Measurements from ENCODE around the gene BEST4. TPM values are rescaled to one million over a fixed set of nuclear protein-coding genes. Genes with fewer than 3 reads are reported as not detected.
A peak's percentile ranks its signal among the peaks of the same experiment; 100 is the strongest.
"Not testable (repeated sequence)": the region's sequence is repeated elsewhere in the genome, so short reads cannot be mapped to it uniquely, and the experiment has no call there.

The BEST4 gene
- polyA plus RNA-seq (ENCODE audit: insufficient read depth in 1 of 5, insufficient read length in 5 of 5, low replicate concordance in 1 of 5) = 1 to 10 TPM in 2 of 5 donors, under 1 TPM in 3; 0.48 to 1.4 (median 0.96) TPM
- long read RNA-seq, donor 1 = 0 reads
- long read RNA-seq, donor 2 = 0 reads
- long read RNA-seq, donor 3 = 0 reads
- long read RNA-seq, donor 4 = 0 reads
- long read RNA-seq, donor 5 = 0 reads
- long read RNA-seq, donor 6 = 0 reads
- long read RNA-seq, donor 7 = 0 reads
- long read RNA-seq, donor 8 = 0 reads

DNA sequence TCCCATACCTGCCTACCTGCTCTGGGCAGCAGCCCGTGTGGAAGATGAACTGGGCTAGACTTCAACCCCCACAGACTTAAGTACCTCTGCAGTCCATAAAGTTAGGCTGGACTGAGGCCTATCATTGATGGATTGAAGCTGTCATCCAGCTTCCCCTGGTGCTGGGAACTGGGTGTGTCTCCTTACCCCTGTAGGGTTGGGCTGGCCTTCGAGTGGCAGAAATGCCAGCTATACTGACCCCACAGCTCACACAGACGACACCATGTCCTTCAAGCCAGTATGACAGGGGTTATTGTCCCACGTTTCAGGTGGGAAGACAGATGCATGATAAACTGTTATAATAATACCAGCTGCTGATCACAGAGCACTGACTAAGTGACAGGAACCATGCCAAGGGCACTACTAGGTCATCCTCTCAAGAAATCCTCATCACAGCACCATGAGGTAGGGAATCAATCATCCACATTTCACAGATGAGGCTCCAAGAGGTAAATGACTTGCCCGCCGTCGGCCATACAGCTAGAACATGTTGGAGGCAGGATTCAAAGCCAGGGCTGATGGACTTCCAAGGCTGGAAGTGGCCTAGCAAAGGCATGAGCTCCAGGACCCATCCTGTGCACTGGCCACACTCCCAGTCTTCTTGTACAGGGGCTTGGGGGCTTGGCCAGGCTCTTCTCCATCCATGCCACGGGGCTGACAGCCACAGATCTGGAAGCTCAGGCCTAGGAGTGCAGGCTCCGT lies at the start of gene BEST4:
Gene BEST4 (minus strand): TSS at position 51 of the 741 bp plus-strand sequence. CDS start 465 bp downstream, outside the sequence.
- DNase-seq = no peak

- DNase-seq = peak in 1 of 2 donors; percentile 74
Observed at GRCh38 chr1:44835738-44836675, 48.0 kb upstream of the BEST4 start.

GRCh38 chr1:44834328-44834727 lies 46.4 kb upstream of the BEST4 start:
- no peak for DNase-seq

DNA sequence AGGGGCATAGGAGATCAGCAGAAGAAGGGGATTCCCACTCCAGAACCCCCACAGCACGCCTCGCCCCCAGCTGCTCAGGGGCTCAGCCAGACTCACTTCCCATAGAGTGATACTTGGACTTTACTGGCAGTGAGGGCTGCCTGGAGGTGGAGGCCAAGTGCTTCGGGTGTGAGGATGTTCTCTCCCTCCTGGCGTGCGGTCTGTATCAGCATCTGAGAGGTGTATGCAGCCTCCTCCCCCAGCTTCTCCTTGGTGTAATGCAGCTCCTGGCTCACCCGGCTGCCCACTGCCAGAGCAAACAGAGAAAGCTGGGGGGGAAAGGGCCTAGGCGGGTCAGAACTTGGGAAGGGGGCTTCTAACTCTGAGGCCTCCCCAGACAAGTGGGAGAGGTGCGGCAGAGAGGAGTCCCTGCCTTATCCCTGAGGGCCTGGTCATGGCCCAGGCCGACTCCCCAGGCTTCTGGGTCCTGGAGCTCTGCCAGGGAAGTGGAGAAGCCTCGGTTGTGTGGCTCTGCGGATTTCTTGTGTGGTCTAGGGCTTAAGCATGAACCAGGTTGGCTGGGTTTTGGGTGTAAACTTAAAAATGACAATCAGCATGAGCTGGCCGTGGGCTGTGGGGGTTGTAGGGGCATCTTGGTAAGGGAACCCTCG lies 44.2 kb upstream of the BEST4 start:
- DNase-seq = no peak

GRCh38 chr1:44831516-44831915 lies 43.5 kb upstream of the BEST4 start:
- no peak for DNase-seq

DNA sequence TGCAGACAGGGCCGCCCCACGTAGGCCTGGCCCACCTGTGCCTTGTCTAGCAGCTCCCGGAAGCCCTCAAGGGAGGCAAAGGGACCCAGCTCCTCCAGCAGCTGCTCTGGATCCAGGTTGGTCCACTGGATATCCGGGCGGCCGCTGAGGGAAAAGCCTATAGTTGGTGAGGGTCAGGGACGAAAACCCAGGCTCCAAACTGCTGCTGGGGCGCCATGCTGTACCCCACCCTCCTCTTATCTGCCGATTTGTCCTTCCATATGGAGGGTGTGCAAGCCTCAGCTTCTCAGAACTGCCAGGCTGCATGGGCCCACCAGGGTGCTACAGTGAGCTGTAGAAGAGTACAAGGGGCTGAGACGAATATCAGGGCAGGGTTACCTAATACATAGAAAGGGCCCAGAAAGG lies 42.9 kb upstream of the BEST4 start:
- DNase-seq = no peak

DNA sequence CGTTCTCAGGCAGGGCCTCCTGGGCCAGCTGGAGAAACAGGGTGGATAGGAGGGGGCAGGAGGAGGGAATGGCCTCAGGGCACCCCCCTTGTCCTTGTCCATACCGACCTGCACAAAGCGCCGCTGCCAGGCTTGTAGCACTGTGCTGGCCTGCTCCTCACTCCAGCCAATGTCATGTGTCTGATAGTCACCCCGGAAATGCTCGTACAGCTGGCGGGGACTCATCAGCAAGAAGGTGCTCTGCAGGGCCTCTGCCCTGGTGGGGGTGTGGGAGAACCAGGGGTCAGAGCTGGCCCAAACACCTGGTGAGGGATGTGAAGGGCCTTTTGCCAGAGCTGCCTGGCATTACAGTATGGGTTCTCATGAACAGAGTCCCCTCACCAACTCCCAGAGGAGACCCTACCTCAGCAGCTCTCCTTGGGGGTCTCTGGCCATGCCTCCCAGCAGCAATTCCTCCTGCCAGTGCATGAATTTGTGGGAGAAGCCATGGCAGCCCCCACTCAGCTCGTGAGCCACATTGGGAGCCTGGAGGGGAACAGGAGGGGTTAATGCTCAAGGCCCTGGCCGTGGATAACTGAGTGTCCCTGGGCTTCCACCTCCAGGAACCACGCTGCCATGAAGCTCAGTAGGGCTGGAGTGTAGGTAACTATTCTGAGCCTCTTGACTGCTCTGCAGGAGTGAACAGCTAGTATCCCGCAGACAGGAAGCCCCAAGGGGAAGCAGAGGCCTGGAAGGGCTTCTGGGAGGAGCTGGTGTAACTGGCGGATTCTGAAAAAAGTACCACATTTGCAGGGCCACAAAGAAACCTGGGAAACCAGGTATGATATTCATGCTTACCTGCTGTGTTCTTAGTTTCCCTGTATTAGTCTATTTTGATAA lies 41.8 kb upstream of the BEST4 start:
- DNase-seq = no peak

- DNase-seq = no peak
Observed at GRCh38 chr1:44828841-44829440, 41.0 kb upstream of the BEST4 start.

DNA sequence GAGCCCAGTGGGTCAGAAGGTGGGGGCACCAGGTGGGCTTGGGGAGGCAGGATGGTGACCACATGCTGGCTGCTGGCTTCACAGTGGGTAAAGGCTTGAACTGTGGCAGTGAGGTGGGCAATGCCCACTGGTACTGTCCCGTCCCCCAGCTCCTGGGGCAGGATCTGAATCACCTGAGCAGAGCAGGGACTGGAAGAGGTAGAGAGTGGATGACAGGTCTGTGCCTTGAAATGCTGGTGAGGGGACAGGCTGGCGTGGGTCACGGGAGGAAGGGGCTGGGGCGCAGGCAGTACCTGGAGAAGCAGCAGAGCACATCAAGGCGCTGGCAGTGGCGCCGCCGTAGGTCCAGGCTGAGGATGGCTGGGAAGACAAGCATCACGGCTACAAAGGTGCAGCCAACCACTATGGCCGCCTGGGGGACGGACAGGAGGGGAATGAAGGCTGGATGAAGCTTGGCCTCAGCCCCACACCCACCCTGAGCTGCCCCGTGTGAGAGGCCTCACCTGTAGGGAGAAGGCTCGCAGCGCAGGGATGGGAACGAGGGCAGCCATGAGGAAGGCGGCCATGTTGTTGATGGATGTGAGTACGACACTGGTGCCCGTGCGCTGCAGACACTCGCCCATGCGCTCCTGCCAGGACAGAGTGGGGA lies 40.2 kb upstream of the BEST4 start:
- no peak for DNase-seq

DNA sequence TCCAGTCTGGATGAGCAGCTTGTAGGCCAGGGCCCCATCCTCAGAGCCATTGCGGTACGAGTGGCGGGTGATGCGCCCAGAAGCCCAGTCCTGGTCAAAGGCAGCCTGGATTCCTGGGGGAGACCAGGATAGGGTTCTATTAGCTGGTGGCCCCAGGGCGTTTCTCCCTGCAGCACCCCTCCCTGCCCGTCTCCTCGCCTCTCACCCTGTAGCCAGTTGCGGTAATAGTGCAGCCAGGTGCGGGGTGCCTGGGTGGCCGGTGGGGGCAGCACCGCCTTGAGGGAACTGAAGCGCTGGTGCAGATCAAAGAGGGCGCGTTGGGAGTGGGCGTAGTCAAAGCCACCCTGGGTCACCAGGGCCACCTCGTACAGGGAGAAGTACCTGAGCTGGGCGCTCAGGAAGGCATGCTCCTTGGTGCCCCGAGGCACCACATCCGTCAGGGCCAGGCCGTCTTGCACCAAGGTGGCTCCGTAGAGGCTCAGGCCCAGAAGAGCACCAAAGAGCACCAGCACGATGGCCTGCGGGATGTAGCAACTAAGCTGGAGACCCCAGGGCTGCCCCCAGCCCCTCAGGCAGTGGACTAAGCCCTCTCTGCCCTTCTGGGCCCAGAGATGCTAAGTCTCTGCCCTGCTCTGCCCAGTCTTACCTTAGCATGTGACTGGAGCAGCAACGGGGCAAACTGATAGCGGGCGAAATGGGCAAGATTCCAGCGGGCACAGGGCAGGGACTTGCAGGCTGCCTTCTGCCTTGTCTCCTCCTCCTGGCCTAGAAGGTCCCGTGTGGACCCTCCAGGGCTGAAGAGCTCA lies 39.4 kb upstream of the BEST4 start:
- no peak for DNase-seq

GRCh38 chr1:44826375-44827196 lies 38.6 kb upstream of the BEST4 start:
- no peak for DNase-seq

DNA sequence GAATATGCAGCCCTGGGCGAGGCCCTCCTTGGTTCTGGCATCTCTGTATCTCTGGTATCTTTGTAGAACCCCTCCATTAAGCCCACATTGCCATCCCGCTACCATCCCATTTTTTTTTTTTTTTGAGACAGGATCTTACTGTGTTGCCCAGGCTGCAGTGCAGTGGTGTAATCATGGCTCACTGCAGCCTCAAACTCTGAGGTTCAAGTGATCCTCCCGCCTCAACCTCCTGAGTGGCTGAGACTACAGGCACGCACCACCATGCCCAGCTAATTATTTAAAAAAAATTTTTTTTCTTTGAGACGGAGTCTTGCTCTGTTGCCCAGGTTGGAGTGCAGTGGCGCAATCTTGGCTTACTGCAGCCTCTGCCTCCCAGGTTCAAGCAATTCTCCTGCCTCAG lies 36.4 kb upstream of the BEST4 start:
- not testable (repeated sequence) for DNase-seq

DNA sequence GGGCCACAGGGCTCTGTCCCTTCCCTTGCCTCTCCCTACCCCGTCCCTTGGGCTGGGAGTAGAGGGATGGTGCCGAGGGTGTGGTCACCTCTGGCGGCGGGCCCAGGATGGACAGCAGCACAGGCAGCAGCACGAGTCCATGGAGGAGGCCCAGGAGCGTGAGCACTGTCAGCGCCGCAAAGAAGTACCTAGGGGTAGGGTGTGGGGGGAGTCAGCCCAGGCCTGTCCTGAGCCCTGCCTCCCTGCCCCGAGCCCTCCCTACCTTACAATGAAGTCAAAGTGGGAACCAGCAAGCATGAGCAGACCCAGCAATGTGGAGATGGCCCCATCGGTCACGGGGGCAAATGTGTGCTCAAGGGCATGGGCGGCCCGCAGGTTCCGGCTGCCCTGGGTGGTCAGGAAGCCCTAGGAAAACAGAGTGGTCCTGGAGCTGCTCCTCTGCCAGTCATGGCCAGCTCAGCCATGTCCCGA lies 35.0 kb upstream of the BEST4 start:
- no peak for DNase-seq

DNA sequence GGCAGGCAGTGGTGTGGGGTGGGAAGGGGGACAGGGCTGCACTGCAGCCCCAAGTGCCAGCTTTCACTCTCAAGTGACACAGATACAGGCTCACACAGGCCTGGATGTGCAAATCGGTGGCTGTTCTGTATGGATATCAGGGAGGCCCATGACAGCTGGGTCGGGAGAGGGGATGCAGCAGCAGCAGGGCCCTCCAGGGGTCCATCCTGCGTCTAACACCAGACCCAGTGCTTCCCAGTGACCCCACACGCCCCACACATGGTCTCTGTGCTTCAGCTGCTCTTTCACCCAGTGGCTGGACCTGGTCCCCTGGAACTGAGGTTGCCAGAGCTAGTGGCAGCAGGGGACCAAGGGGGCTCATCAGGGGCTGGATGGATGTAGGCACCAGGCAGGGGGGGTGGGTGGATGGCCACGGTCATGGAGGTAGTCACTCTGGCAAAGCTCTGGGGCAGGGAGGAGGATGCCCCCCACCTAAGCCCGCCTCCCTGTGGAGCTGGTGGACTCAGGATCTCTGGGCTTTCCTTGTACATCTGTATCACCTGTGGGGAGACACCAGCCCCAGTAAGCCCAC lies 34.2 kb upstream of the BEST4 start:
- no peak for DNase-seq

DNA sequence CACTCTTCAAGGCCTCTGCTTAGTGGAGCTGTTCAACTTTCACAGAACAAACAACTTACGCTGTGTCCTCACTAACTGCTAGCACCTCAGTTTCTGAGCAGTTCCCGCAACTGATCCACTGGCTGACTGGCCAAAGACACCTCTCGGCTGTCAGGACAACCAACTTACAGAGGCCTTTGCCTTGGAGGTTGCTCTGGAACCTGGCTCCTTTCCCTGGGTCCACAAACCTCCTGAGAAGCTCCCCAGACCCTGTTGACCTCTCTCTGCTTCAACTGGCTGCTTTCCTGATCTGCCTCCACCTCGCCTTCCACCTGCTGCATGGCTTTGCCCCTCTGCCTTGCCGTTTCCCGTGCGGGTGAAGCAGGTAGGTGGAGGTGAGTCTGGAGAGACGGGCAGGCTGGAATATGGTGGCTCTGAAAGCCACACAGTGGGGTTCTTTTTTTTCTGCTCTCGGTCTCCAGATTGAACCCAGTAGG lies 33.3 kb upstream of the BEST4 start:
- no peak for DNase-seq

GRCh38 chr1:44820328-44821239 lies 32.6 kb upstream of the BEST4 start:
- DNase-seq = no peak

Data from right lung (tissue), 10 donors.